GM21717 (cell line): ENCODE results near the gene MTA2.
"Not testable (repeated sequence)": the region's sequence is repeated elsewhere in the genome, so short reads cannot be mapped to it uniquely, and the experiment has no call there.

Experiments
- ATAC-seq: cut with Tn5 transposase; IDR thresholded peaks from one replicate; pipeline ENCODE4 v1.9.1; 2021; ENCODE audit warnings: mild to moderate bottlenecking, moderate library complexity; ENCODE audit not compliant: unreplicated experiment

The MTA2 gene

DNA sequence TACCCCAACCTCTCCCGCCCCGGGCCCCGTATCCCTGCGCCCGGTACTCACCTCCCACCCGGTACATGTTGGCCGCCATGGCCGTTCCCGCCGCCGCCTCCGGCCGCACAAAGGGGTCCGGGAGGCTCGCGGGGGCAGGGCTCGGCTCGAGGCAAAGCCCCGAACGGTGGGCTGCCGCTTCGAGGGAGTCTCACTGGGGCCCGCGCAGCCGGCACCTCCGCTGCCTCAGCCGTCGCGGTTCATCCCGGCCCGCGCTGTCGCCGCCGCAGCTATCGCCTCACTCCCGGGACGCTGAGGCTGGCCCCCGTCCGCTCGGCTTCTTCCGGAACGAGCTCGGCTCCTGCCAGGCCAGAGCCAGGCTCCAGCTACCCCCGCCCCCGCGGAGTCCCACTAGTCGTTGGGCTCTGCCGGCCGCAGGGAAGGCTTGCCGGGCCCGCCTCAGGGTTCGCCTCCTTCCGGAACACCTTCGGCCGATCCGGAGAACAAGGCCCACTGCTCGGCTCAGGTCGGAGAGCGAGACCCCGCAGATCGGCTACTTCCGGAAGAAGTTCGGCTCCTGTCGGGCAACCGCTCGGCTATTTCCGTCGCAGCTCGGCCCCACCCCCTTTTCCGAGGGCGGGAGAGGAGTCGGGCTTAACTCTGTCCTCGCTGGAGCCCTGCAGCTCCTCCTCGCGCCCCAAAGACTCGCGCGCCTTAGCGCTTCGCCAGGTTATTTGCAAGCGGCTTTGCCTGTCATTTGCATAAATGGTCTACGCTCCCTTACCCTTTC, at the start of gene MTA2:
MTA2 (minus strand) TSS at position 494 of the 769 bp plus-strand sequence; CDS start at position 79, 415 bp downstream.
- ATAC-seq, result peak; percentile 64

- not testable (repeated sequence) for ATAC-seq
Observed at GRCh38 chr11:62650283-62650682, 48.6 kb upstream of the MTA2 start.

DNA sequence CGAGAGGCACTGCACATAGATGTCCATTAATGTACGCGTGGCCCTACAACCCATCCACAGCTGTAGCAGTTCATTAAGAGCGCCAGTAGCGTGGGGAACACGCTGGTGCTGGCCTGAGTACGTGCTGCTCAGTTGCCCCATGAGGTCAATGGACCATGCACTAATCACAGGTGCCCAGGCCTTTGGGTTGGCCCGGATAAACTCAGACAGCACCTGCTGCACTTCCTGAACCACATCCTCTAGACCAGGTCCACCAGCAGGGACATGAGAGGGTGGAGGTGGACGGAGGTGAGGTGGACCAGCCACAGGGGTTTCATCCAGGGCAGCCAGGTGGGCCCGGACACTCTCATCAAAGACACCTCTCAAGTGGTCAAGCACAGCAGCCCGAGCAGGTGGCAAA, 47.8 kb upstream of the MTA2 start:
- no peak for ATAC-seq

GRCh38 chr11:62648967-62649364, 47.3 kb upstream of the MTA2 start:
- no peak for ATAC-seq

DNA sequence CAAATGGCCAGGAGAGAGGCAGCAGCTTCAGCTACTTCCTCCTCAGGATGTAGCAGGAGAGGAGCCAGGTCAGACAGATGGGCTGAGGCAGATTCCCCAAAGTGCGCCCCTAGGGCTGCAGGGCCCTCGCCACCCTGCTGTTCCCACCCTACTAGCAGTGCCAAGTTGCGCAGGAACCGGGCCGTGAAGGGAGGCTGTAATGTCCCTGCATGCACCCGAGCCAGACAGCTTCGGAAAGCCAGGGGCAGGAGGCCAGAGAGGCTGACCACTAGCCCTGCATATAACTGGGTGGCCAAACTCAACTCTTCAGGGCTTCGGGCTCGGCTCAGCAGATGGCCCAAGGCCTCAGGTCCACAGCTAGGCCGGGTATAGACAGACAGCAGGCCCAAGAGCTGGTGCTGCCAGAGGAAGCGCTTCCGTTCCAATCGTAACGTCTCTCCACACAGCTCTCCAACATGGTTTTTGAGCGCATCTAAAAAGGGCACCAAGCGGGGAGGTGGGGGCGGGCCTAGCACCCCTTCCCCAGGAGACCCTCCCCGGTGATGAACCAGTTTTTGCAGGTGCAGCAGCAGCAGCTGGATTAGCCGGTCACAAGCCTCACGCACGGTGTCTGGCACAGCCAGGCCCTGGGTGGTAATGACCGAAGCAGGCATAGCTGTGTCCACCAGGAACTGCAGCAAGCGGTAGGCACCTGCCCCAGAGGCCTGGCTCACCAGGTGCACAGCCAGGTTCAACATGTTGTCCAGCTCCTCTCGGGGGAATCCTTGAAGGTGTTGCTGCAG, 46.7 kb upstream of the MTA2 start:
- no peak for ATAC-seq

DNA sequence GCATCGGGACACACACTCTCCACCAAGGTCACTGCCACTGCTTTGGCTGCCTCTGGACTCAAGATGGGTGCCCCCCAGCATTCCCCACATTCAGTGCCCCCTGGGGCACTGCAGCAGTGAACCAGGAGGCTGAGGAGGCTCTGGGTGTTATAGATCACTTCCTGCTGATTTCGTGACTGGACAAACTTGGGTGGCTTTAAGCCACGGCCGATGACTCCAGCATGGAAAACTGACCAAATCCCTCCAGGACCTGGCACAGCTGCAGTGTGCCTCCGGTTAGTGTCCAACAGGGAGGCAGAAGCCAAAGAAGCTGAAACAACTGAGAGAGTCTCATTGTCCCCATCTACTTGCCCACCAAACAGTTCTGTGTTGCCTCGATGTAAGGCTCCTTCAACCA, 45.9 kb upstream of the MTA2 start:
- ATAC-seq, result no peak

DNA sequence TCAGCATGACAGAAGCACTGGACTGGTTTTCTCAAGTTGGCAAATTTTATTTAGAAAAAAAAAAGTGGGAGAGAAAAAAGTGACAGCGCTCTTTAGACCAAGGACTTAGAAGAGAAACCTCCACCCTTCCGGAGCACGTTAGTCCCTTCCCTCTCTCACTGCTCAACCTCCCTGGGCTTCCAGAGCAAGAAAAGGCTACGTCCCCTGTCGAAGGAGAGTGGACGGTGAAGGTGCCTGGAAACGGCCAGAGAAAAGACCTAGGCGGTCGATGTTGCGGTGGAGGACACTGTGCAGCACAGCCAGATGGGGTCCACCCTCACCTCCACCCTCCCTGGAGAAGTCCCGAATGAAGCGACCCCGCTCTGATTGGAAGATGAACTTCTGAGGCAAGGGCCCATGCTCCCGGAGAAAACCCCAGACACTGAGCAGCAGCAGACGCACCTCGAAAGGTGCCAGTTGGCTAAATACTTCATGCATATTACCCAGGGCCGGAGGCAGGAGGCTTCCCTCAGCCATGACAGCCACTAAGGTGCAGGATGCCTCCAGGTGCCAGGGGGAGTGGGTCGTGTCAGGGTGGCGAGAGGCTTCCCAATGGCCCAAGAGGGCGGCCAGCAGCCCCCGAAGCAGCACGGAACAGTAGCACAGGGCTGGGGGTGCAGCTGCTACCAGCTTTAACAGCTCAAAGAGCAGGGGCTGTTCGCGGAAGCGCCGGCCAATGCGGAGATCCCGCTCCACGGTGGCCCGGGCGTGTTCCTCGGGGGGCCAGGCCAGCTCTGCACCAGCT, 45.4 kb upstream of the MTA2 start:
- ATAC-seq, result no peak

- ATAC-seq, result peak; percentile 83
Observed at GRCh38 chr11:62645946-62646824, 44.5 kb upstream of the MTA2 start, which contains the start of gene GANAB. Gene GANAB (minus strand): TSS chr11:62646613. CDS start chr11:62646599, 14 bp downstream.

DNA sequence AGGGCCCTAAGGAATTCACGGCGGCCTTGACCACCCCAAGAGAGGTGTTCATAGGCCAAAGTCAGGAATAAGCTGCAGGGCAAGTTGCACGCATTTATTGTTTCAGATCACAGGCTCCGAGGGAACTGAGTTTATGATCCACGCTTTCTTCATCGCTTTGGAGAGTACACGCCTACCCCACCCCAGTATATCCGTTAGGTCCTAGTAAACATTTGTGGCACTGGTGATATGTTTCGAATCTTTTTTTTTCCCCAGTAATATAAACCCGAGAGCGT, 43.9 kb upstream of the MTA2 start:
- no peak for ATAC-seq

DNA sequence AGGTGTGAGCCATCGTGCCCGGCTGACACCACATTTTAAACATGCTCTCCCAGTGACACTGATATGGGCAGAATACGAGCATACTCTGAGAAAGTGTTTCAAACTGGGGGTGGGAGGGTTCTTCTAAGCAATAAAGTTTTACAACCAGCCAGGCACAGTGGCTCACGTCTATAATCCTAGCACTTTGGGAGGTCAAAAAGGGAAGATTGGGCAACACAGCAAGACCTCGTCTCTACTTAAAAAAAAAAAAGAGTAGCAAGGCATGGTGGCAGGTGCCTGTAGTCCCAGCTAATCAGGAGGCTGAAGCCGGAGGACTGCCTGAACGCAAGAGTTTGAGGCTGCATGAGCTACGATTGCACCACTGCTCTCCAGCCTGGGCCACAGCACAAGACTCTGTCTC, 42.6 kb upstream of the MTA2 start:
- ATAC-seq, result no peak

GRCh38 chr11:62632492-62632891, 30.8 kb upstream of the MTA2 start:
- no peak for ATAC-seq

DNA sequence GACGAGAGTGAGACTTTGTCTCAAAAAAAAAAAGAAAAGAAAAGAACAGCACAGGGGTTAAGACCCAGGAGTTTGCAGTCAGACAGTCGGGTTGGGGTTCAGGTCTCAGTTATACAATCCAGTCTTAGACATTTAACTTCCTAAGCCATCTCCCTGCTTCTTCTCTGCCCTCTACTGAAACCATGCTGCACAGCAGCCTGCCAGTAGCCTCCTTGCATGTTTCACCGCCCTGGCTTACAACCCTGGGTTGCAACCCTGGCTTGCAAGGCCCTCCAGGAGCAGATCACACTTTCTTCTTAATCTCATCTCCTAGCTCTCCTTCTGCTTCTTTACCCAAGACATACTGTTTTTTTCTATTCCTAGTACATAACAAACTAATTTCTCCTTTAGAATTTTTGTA, 26.0 kb upstream of the MTA2 start:
- ATAC-seq, result no peak

DNA sequence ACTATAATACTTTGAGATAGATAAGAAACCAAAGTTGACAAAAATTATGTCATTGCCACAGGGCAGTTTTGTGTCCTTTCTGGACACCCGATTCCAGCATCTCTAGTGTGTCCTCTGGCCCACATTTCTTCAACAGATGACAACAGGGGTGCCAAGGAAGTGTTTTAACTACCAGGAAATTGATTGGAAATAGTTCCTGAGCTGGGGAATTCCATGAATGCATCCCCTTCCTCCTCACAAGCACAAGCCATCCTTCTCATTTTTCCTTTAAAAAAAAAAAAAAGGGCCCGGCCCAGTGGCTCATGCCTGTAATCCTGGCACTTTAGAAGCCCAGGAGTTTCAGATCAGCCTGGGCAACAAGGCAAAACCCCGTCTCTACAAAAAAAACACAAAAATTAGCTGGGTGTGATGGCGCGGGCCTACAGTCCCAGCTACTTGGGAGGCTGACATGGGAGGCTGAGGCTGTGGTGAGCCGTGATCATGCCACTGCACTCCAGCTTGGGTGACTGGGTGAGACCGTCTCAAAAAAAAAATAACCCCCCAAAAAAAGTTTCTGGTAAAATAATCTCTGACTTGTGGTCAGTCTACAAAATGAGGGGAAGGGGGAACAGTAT, 20.9 kb upstream of the MTA2 start:
- ATAC-seq, result no peak

GRCh38 chr11:62621567-62622470, 20.2 kb upstream of the MTA2 start, which contains the start of gene B3GAT3:
Gene B3GAT3 (minus strand): TSS chr11:62621986. CDS start chr11:62621947, 39 bp downstream.
- ATAC-seq, result peak; percentile 83

DNA sequence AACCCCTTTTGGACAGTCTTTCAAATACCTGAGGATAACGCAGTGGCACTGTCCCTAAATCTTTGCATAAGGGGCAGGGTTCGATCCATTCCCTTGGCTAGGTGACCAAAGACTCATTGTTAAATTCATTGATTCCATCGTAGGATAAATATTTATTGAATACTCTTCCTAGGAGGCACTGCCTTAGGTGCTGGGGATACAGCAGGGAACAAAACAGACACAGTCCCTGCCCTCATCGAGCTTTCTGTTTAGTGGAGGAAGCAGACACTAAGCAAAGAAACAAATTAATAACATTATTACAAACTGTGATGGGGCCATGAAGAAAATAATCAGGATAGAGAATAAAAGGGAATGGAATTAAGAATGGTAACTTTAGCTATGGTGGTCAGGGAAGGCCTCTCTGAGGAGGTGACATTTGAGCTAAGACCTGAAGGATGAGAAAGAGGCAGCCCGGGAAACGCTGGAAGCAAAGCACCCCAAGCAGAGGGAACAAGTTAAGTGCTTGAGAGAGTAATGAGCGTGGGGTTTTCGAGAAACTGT, 19.4 kb upstream of the MTA2 start:
- no peak for ATAC-seq

DNA sequence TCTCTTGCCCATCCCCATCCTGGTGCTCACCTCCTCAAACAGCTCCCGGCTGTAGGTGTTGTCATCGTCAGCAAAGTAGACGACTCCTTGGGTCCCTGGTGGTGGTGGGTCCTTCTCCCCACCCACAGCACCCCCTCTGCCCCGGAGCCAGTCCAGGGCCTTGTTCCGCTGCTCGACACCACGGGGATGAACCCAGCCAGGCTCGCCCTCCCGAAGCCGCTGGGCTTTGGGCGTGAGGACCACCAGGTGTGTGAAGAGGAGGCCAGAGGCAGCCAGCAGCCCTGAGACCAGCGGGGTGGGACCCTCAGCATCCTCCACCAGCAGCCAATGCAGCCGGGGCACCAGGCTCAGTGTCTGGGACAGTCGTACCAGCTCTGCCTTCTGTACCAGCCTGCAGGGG, 15.3 kb upstream of the MTA2 start:
- ATAC-seq, result not testable (repeated sequence)

DNA sequence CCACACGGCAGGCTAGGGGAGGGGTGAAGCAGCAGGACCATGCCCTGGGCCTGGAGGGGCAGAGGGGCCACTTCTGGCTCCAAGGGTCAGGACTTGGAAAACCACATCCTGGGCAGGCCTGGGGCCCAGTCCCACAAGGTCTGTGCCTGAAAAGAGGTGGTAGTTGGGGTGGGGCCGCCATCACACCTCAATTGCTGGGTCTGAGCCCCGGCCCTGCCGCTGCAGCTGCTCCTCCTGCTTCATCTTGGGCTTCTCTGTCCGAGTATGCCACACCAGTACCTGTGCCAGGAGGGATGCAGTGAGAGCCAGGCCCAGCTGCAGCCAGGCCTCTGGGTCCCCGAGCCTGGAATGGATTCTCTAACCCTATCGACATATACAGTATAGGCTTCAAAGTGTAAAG, 13.9 kb upstream of the MTA2 start:
- ATAC-seq, result no peak

GRCh38 chr11:62614275-62614674, 12.6 kb upstream of the MTA2 start:
- ATAC-seq, result no peak

DNA sequence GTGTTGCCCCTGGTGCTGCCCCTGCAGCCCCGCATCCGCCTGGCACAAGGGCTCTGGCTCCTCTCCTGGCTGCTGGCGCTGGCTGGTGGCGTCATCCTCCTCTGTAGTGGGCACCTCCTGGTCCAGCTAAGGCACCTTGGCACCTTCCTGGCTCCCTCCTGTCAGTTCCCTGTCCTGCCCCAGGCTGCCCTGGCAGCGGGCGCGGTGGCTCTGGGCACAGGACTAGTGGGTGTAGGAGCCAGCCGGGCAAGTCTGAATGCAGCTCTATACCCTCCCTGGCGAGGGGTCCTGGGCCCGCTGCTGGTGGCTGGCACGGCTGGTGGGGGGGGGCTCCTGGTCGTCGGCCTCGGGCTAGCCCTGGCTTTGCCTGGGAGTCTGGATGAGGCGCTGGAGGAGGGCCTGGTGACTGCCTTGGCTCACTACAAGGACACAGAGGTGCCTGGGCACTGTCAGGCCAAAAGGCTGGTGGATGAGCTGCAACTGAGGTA, 11.7 kb upstream of the MTA2 start:
- ATAC-seq, result no peak
